Loucy (cell line): ENCODE results near the gene MTMR2.
A peak's percentile ranks its signal among the peaks of the same experiment; 100 is the strongest.

Experiments
- H2AFZ ChIP-seq: fragments of 200-600 bp; sonication (generic); 2 replicates; pipeline ENCODE4 v1.6.0; 2016; ENCODE audit warnings: antibody characterized with exemption, mild to moderate bottlenecking, low read length, moderate library complexity
- H3F3A ChIP-seq: fragments of 200-600 bp; 2 replicates; pipeline ENCODE4 v1.6.0; 2016; ENCODE audit warnings: antibody characterized with exemption, low read depth, mild to moderate bottlenecking
- H3K27me3 ChIP-seq: fragments of 200-600 bp; sonication (generic); 2 replicates; pipeline ENCODE4 v1.6.1; 2014; ENCODE audit warnings: low read length, mild to moderate bottlenecking; ENCODE audit not compliant: insufficient read depth, poor library complexity, severe bottlenecking
- H3K36me3 ChIP-seq: fragments of 200-600 bp; sonication (generic); 2 replicates; pipeline ENCODE4 v1.6.1; 2016; ENCODE audit warnings: low read length; ENCODE audit not compliant: insufficient read depth
- H3K4me1 ChIP-seq: fragments of 200-600 bp; sonication (generic); 2 replicates; pipeline ENCODE4 v1.5.1; 2014; ENCODE audit warnings: low read length, mild to moderate bottlenecking; ENCODE audit not compliant: insufficient read depth, poor library complexity, severe bottlenecking
- H3K4me2 ChIP-seq: fragments of 200-600 bp; sonication (generic); 2 replicates; pipeline ENCODE4 v1.6.0; 2014; ENCODE audit warnings: antibody characterized with exemption, low read length, low read depth, mild to moderate bottlenecking; ENCODE audit not compliant: poor library complexity, severe bottlenecking
- H3K4me3 ChIP-seq: fragments of 200-600 bp; sonication (generic); 2 replicates; pipeline ENCODE4 v1.5.1; 2014; ENCODE audit warnings: low read length, mild to moderate bottlenecking, mixed read lengths; ENCODE audit not compliant: poor library complexity, severe bottlenecking
- H3K79me2 ChIP-seq: fragments of 200-600 bp; sonication (generic); 2 replicates; pipeline ENCODE4 v1.6.1; 2014; ENCODE audit warnings: low read length; ENCODE audit not compliant: insufficient read depth
- H3K9ac ChIP-seq: fragments of 200-600 bp; sonication (generic); 2 replicates; pipeline ENCODE4 v1.6.0; 2014; ENCODE audit warnings: mild to moderate bottlenecking, low read depth, low read length, moderate library complexity; ENCODE audit not compliant: poor library complexity, severe bottlenecking
- H3K9me2 ChIP-seq: fragments of 200-600 bp; sonication (generic); replicated peaks from 2 replicates; pipeline ENCODE4 v1.6.1; 2016; ENCODE audit warnings: low read depth, low read length, mixed read lengths
- H3K9me3 ChIP-seq: fragments of 200-600 bp; sonication (generic); 2 replicates; pipeline ENCODE4 v1.6.1; 2014; ENCODE audit warnings: mild to moderate bottlenecking, antibody characterized with exemption, low read length, low read depth; ENCODE audit not compliant: insufficient read depth
- H4K20me1 ChIP-seq: fragments of 200-600 bp; sonication (generic); 2 replicates; pipeline ENCODE4 v1.6.0; 2014; ENCODE audit warnings: antibody characterized with exemption, low read length, mild to moderate bottlenecking; ENCODE audit not compliant: insufficient read depth, poor library complexity, severe bottlenecking
- EZH2phosphoT487 ChIP-seq: fragments of 200-600 bp; IDR thresholded peaks from 2 replicates; pipeline ENCODE4 v1.6.1; 2018; ENCODE audit warnings: antibody characterized with exemption, mild to moderate bottlenecking, moderate library complexity, borderline replicate concordance
- TF ChIP-seq, protein P1 (sequence below): fragments of 200-600 bp; sonication (generic); conservative IDR thresholded peaks from 2 replicates; pipeline ENCODE4 v1.5.1; 2014; ENCODE audit warnings: mild to moderate bottlenecking, antibody characterized with exemption, low read length

Gene MTMR2

DNA sequence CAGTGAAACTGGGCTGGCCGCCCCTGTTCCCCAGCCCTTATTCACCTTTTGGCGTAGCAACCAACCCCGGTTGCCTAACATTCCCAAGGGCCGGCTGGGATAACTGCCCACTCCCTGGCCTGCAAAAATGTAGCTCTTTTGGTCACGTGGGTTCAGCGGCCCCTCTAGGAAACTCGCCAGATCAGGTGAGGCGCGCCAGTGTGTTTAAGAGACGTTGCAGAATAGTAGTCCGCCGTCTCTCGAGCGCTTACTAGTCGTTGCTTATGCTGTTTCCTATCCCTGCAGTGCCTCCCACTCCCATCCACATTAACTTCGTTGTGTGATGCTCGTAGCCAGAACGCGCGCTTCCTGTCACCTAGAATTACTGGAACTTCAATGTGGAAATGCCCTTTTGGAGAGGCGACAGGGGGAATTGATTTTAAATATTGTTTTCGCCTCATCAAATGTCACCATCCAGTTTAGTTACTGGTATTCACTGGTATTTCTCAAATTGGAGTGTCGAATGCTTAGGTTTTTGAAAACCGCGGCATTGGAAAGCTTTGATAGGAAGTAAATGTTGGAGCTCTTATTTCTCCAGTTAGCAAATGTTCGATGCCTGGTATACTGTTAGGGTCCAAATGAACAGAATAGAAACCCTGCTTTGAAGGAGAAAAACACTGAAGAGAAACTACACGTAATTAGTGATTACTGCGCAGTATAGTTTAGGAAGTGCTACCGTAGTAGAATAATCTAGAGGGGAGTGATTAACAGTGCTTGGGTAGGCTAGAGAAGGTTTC lies 132.8 kb downstream of the MTMR2 start:
- no peak for TF ChIP-seq EZH2phosphoT487
- TF ChIP-seq, protein P1, sequence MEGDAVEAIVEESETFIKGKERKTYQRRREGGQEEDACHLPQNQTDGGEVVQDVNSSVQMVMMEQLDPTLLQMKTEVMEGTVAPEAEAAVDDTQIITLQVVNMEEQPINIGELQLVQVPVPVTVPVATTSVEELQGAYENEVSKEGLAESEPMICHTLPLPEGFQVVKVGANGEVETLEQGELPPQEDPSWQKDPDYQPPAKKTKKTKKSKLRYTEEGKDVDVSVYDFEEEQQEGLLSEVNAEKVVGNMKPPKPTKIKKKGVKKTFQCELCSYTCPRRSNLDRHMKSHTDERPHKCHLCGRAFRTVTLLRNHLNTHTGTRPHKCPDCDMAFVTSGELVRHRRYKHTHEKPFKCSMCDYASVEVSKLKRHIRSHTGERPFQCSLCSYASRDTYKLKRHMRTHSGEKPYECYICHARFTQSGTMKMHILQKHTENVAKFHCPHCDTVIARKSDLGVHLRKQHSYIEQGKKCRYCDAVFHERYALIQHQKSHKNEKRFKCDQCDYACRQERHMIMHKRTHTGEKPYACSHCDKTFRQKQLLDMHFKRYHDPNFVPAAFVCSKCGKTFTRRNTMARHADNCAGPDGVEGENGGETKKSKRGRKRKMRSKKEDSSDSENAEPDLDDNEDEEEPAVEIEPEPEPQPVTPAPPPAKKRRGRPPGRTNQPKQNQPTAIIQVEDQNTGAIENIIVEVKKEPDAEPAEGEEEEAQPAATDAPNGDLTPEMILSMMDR = no peak
- peaks cover 74% of the 10 kb centered on the region for H4K20me1 ChIP-seq
- H3K36me3 ChIP-seq = peaks cover 9% of the 10 kb centered on the region; the same call in 1 of the 2 replicates
- peaks cover 3% of the 10 kb centered on the region for H3F3A ChIP-seq
- peak overlapping the region; percentile 86 for H2AFZ ChIP-seq
- H3K9me2 ChIP-seq = no peaks in the 10 kb centered on the region
- peaks cover 67% of the 10 kb centered on the region for H3K4me1 ChIP-seq
- peaks cover 89% of the 10 kb centered on the region for H3K79me2 ChIP-seq
- H3K4me3 ChIP-seq = peak overlapping the region; percentile 89
- H3K9ac ChIP-seq = peak overlapping the region; percentile 95
- H3K9me3 ChIP-seq = no peaks in the 10 kb centered on the region
- H3K27me3 ChIP-seq = no peaks in the 10 kb centered on the region
- H3K4me2 ChIP-seq = peak overlapping the region; percentile 97

DNA sequence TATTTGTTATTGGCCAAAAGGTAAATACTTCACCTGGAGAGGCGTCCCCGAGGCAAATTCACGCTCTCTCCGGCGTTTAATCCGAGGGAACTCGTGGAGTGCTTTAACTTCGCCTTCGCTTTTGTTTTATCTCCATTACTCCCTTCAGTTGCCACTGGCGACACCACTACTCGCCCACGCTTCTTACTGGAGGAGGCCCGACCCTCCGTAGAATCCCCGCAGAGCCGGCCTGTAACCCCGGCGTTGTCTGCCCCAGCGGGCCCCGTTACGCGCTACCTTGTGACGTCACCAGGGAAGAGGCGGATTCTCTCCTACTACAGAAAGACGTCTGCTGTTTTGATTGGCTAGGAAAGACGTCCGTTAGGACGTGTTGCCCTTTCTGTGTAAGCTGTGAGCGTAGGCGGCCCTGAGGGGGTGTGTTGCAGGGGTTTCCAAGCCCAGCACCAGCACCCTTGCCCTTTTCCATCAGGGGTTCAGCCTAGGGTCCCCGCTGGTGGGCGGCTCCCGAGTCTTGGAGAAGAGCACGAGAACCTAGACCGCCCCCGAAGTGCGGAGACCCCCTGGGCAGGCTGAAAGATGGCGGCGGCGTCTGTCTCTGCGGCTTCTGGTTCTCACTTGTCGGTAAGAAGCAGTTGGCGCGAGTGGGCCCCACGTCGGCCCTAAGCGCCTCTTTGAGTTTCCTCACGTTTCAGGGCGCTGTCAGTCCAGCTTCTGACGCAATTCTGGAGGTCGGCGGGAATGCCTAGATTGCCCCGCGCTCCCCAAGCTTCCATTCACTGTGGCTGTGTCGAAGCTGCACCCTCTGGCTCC lies 133.6 kb downstream of the MTMR2 start, which contains the start of gene CEP57:
CEP57 (plus strand) TSS at position 376 of the 810 bp plus-strand sequence; CDS start at position 577, 201 bp downstream.
- H3K9ac ChIP-seq = peak within 1 kb of the TSS; percentile 95
- H2AFZ ChIP-seq = peak within 1 kb of the TSS; percentile 86
- peaks cover 17% of the 10 kb centered on the region; the same call in 1 of the 2 replicates for H3K36me3 ChIP-seq
- H3K4me3 ChIP-seq = peak within 1 kb of the TSS; percentile 89
- peaks cover 67% of the 10 kb centered on the region for H3K4me1 ChIP-seq
- TF ChIP-seq, protein P1 = no peak
- no peak for TF ChIP-seq EZH2phosphoT487
- H3F3A ChIP-seq = peaks cover 3% of the 10 kb centered on the region
- no peaks in the 10 kb centered on the region for H3K9me3 ChIP-seq
- H4K20me1 ChIP-seq = peaks cover 74% of the 10 kb centered on the region
- H3K9me2 ChIP-seq = no peaks in the 10 kb centered on the region
- H3K27me3 ChIP-seq = no peaks in the 10 kb centered on the region
- peak within 1 kb of the TSS; percentile 97 for H3K4me2 ChIP-seq
- peaks cover 89% of the 10 kb centered on the region for H3K79me2 ChIP-seq

DNA sequence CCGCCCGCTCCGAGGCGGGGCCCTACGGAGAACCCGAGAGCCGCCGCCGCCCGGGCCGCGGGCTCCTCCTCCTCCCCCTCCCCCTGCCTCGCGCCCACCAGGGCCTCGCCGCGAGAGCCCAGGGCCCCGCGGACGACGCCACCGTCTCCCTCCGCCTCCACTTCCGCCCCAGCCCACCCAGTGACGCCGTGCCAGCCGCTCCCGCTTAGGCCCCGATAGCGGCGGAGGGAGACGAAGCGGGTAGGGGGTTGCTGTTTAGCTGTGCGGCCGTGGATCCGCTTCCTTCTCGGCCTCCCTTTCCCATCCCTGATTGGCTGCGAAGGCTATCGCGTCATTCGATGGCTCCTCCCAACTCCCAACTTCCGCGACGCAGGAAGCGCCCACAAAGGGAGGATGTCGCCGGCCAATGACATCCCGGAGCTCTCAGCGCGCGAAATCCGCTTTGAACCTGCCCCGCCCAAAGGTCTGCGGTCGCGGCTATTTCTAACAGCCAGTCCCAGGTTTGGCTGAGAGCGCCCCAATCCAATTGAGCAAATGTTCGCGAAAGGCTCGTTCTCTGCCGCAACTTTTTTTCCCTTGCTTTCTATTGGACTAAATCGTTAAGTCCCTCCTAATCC lies 134.3 kb downstream of the MTMR2 start, which contains the start of gene FAM76B:
FAM76B (minus strand) TSS at position 277 of the 617 bp plus-strand sequence. CDS start 304 bp downstream, outside the sequence.
- Histone ChIP-seq H3F3A (peaks cover 3% of the 10 kb centered on the region), H3K27me3 (no peaks in the 10 kb centered on the region), H3K79me2 (peaks cover 88% of the 10 kb centered on the region), H3K9me3 (no peaks in the 10 kb centered on the region), H3K9me2 (no peaks in the 10 kb centered on the region), H3K4me3 (peak within 1 kb of the TSS; percentile 89), H3K9ac (peak within 1 kb of the TSS; percentile 95), H2AFZ (peak within 1 kb of the TSS; percentile 86), H4K20me1 (peaks cover 67% of the 10 kb centered on the region), H3K4me1 (peaks cover 60% of the 10 kb centered on the region), H3K4me2 (peak within 1 kb of the TSS; percentile 97), H3K36me3 (peaks cover 23% of the 10 kb centered on the region; the same call in 1 of the 2 replicates)
- TF ChIP-seq, protein P1 = no peak
- TF ChIP-seq EZH2phosphoT487 = no peak
